MCF 10A (cell line): ENCODE results near the gene TNFRSF8. TPM values are rescaled to one million over a fixed set of nuclear protein-coding genes. Genes with fewer than 3 reads are reported as not detected.

Experiments
- BruUV-seq: library from RNA; stranded (reverse); fragments of 400-500 nt; replicated peaks from 2 replicates; lab custom pipeline; 2021; lab: Mats Ljungman, UMichigan
- CTCF ChIA-PET: fragments of 300-600 bp; sonication (Branson Sonifier 250); formaldehyde crosslinking; extraction: SDS; loops from one replicate; lab custom pipeline; 2021; ENCODE audit warnings: antibody characterized with exemption, inconsistent platforms; lab: Yijun Ruan, JAX
- POLR2A ChIA-PET: fragments of 300-600, 350-650 bp; sonication (Branson Sonifier 250); formaldehyde crosslinking; extraction: SDS; loops from one replicate; lab custom pipeline; 2020; ENCODE audit warnings: antibody characterized with exemption, inconsistent platforms; lab: Yijun Ruan, JAX
- DNase-seq: peaks from one replicate; pipeline ENCODE4 v3.0.0-alpha.2; 2018; ENCODE audit not compliant: unreplicated experiment
- H3K27ac Mint-ChIP-seq: one replicate; pipeline ENCODE4 v1.8.0; 2022; ENCODE audit warnings: mild to moderate bottlenecking, low read depth, mixed read lengths; ENCODE audit not compliant: unreplicated experiment
- H3K27me3 Mint-ChIP-seq: one replicate; pipeline ENCODE4 v1.8.0; 2022; ENCODE audit warnings: mixed read lengths; ENCODE audit not compliant: insufficient read depth, unreplicated experiment
- H3K36me3 Mint-ChIP-seq: one replicate; pipeline ENCODE4 v1.8.0; 2022; ENCODE audit warnings: mild to moderate bottlenecking, moderate library complexity, mixed read lengths; ENCODE audit not compliant: insufficient read depth, unreplicated experiment
- H3K4me1 Mint-ChIP-seq: one replicate; pipeline ENCODE4 v1.8.0; 2022; ENCODE audit warnings: mixed read lengths; ENCODE audit not compliant: insufficient read depth, unreplicated experiment
- H3K4me3 Mint-ChIP-seq: one replicate; pipeline ENCODE4 v1.8.0; 2022; ENCODE audit warnings: mild to moderate bottlenecking, moderate library complexity, mixed read lengths; ENCODE audit not compliant: unreplicated experiment
- H3K9me3 Mint-ChIP-seq: one replicate; pipeline ENCODE4 v1.8.0; 2022; ENCODE audit warnings: mixed read lengths; ENCODE audit not compliant: unreplicated experiment
- CTCF ChIP-seq: fragments of 200-600 bp; IDR thresholded peaks from one replicate; pipeline ENCODE4 v1.8.0; 2022; ENCODE audit warnings: antibody characterized with exemption, mild to moderate bottlenecking; ENCODE audit not compliant: unreplicated experiment
- intact Hi-C: fragments of 100-400 bp; cut with micrococcal nuclease; formaldehyde crosslinking; loops from 2 replicates; pipeline ENCODE4 v1.14.1; 2022
- total RNA-seq: library from RNA; stranded (reverse); gene quantifications from 2 replicates; pipeline ENCODE4 v1.2.3, GENCODE V29; 2022

Gene TNFRSF8
- total RNA-seq, 1 experiment from 2014 or later: not detected

- ChIA-PET CTCF (interaction anchor here (0.8 kb wide), 1 partner anchor 65 kb away, joined by 4 read pairs; no protein-coding TSS in a partner anchor), POLR2A (interaction anchor here (0.7 to 1.4 kb wide), 4 partner anchors 9 to 42 kb away, joined by 3 to 6 read pairs (median 4); no protein-coding TSS in a partner anchor)
- intact Hi-C loops: no loop called here
- Mint-ChIP-seq H3K4me3 (peak overlapping the region; percentile 15), H3K9me3 (no peaks in the 10 kb centered on the region), H3K27me3 (no peaks in the 10 kb centered on the region), H3K4me1 (peaks cover 9% of the 10 kb centered on the region), H3K36me3 (peaks cover 4% of the 10 kb centered on the region), H3K27ac (peak overlapping the region; percentile 11)
- DNase-seq: peak; percentile 98
- TF ChIP-seq CTCF: no peak
- no TSS peak for BruUV-seq
Measured at GRCh38 chr1:12143631-12144155, 80.6 kb downstream of the TNFRSF8 start.

DNA sequence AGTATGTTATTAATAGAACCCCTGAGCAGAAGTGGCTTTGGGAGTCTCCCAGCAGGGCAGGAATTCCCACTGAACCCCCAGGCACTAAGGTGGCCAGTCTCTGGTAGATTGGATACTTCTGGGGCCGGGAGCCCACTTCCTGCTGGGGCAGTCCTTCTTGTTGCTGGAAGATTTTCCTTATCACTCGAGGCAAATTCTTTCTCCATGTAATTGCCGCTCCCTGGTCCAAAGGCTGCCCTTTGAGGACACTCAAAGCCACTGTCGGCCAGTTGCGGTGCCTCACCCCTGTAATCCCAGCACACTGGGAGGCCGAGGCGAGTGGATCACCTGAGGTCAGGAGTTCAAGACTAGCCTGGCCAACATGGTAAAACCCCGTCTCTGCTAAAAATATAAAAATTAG, 81.1 kb downstream of the TNFRSF8 start:
- peaks cover 4% of the 10 kb centered on the region for H3K36me3 Mint-ChIP-seq
- TF ChIP-seq CTCF: no peak
- H3K9me3 Mint-ChIP-seq: no peaks in the 10 kb centered on the region
- ChIA-PET POLR2A (interaction anchor here (1.0 to 1.4 kb wide), 2 partner anchors 12 to 17 kb away, joined by 4 to 6 read pairs; no protein-coding TSS in a partner anchor), CTCF (interaction anchor here (0.8 to 1.0 kb wide), 2 partner anchors 64 to 86 kb away, joined by 3 to 4 read pairs; no protein-coding TSS in a partner anchor)
- peaks cover 9% of the 10 kb centered on the region for H3K4me1 Mint-ChIP-seq
- no peaks in the 10 kb centered on the region for H3K27me3 Mint-ChIP-seq
- BruUV-seq: no TSS peak
- intact Hi-C loops: no loop called here
- no peak overlapping the region for H3K4me3 Mint-ChIP-seq
- H3K27ac Mint-ChIP-seq: peak overlapping the region; percentile 11
- DNase-seq: no peak

GRCh38 chr1:12144969-12145368, 81.9 kb downstream of the TNFRSF8 start:
- Mint-ChIP-seq H3K36me3 (peaks cover 4% of the 10 kb centered on the region), H3K27me3 (no peaks in the 10 kb centered on the region), H3K4me1 (peaks cover 9% of the 10 kb centered on the region), H3K4me3 (no peak overlapping the region), H3K9me3 (no peaks in the 10 kb centered on the region), H3K27ac (no peak overlapping the region)
- CTCF ChIA-PET: interaction anchor here (0.6 to 1.0 kb wide), 3 partner anchors 79 to 318 kb away, joined by 3 read pairs; no protein-coding TSS in a partner anchor
- no TSS peak for BruUV-seq
- intact Hi-C loops: no loop called here
- TF ChIP-seq CTCF: no peak
- POLR2A ChIA-PET: no interaction called here
- DNase-seq: no peak

DNA sequence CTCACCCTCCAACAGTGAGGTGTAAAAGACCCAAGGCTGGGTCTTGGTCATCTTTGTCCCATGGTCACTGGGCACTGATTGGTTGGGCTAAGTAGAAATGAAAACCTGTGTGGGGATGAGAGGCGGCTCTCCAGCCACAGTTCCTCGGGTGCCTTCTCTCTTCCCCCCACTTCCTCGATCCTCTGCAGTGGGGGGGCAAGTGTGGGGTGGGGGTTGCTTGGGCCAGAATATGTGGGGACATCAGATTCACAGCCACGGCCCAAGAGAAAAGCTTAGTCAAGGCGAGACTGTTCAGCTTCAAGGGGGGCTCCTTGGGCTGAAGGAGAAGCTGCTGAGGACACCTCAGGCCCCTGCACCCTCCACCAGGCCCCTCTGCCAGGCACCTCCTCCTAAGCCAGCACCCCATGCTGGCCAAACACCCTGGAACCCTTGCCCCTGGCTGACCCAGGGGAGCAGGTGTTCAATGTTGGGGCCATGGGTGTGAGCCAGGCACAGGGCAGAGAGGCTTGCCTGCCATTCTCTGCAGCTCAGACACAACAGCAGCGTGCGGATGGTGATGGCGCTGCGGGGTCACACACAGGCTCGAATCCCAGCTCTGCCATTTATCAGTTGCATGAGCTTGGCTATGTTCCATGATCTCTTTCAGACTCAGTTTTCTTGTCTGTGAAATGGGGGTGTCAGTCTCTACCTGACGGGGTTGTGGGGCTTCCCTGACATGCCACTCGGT, 82.7 kb downstream of the TNFRSF8 start:
- ChIA-PET POLR2A (interaction anchor here (0.8 kb wide), 1 partner anchor 17 kb away, joined by 3 read pairs; no protein-coding TSS in a partner anchor), CTCF (interaction anchor here (0.6 kb wide), 2 partner anchors 18 to 126 kb away, joined by 3 read pairs; partner anchors contain the start of gene MIIP)
- Mint-ChIP-seq H3K36me3 (peaks cover 4% of the 10 kb centered on the region), H3K9me3 (no peaks in the 10 kb centered on the region), H3K27ac (no peak overlapping the region), H3K27me3 (peaks cover 1% of the 10 kb centered on the region), H3K4me3 (no peak overlapping the region), H3K4me1 (peaks cover 9% of the 10 kb centered on the region)
- DNase-seq: no peak
- BruUV-seq: no TSS peak
- TF ChIP-seq CTCF: no peak
- intact Hi-C loops: no loop called here
